Ectodermal cell (in vitro differentiated cells): ENCODE results near the gene DNAAF9.
"Not testable (repeated sequence)": the region's sequence is repeated elsewhere in the genome, so short reads cannot be mapped to it uniquely, and the experiment has no call there.

Experiments used
- H3K27ac ChIP-seq: 2 replicates; pipeline ENCODE4 v1.7.0; 2013; ENCODE audit warnings: mild to moderate bottlenecking, low read depth, low read length; ENCODE audit not compliant: insufficient read depth, poor library complexity, severe bottlenecking
- H3K27me3 ChIP-seq: 2 replicates; pipeline ENCODE4 v1.7.0; 2013; ENCODE audit warnings: mild to moderate bottlenecking, low read length; ENCODE audit not compliant: insufficient read depth, control insufficient read depth, poor library complexity, severe bottlenecking
- H3K36me3 ChIP-seq: one replicate; pipeline ENCODE4 v1.7.0; 2013; ENCODE audit warnings: low read length; ENCODE audit not compliant: control insufficient read depth, insufficient read depth
- H3K4me1 ChIP-seq: one replicate; pipeline ENCODE4 v1.7.0; 2013; ENCODE audit warnings: low read length; ENCODE audit not compliant: control insufficient read depth, insufficient read depth
- H3K4me3 ChIP-seq: 2 replicates; pipeline ENCODE4 v1.7.0; 2013; ENCODE audit warnings: low read depth, low read length, control low read depth; ENCODE audit not compliant: insufficient read depth
- H3K9me3 ChIP-seq: 2 replicates; pipeline ENCODE4 v1.7.0; 2013; ENCODE audit warnings: mild to moderate bottlenecking, low read length, moderate library complexity; ENCODE audit not compliant: control insufficient read depth
- WGBS, 2 experiments: methylation state at CpG; one replicate each; pipeline ENCODE4 v1.1.7; 2013; ENCODE audit warnings: missing lambda C conversion rate in 2 of 2; 5-methylcytosine and 5-hydroxymethylcytosine counted together

The DNAAF9 gene

DNA sequence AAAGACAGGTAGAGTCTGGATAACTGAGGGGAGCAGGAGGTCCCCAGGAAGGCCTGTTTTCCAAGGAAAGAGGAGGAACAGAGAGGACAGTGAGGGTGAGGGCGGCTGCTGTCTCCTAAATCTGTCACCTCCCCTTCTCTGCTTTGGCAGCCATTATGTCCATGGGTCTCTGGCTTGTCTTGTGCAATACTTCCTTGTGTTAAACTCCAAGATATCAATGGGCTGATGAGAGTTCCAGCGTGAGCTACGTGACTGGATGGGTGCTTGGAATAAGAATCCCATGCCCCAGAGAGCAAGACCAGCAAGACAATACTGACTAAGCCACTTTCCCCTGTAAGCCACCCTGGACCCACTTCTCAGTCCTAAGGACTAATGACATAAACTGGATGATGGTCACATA lies 26.3 kb upstream of the DNAAF9 start:
- no peaks in the 10 kb centered on the region for H3K4me1 ChIP-seq
- no peaks in the 10 kb centered on the region for H3K27me3 ChIP-seq
- H3K4me3 ChIP-seq: no peak overlapping the region
- H3K27ac ChIP-seq: no peak overlapping the region
- whole genome bisulfite sequencing, 2 experiments: 84 to 87% methylated on average over 3 of the region's 3 CpGs
- H3K36me3 ChIP-seq: no peaks in the 10 kb centered on the region
- no peaks in the 10 kb centered on the region for H3K9me3 ChIP-seq

GRCh38 chr20:3432844-3433243 lies 25.4 kb upstream of the DNAAF9 start:
- 83 to 85% methylated on average over 3 of the region's 3 CpGs for WGBS, 2 experiments
- H3K9me3 ChIP-seq: no peaks in the 10 kb centered on the region
- H3K4me3 ChIP-seq: no peak overlapping the region
- no peaks in the 10 kb centered on the region for H3K36me3 ChIP-seq
- no peaks in the 10 kb centered on the region for H3K4me1 ChIP-seq
- no peak overlapping the region for H3K27ac ChIP-seq
- no peaks in the 10 kb centered on the region for H3K27me3 ChIP-seq

DNA sequence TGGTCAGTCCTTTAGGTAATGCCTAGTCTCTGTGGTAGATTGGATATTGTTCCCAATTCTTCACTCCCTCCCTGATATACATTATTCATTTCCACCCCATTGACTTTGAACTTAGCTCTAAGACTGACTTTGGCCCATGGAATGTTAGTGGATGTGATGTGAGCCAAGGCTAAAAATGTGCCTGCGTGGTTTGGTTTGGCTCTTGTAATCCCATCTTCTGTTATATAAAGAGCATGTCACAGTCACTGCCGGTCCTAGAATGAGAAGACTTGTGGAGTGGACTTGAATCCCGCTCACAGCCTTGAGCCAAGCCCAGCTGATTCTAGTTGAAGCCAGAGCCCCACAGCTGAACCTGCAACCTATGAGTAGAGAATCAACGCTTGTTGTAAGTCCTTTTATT lies 23.6 kb upstream of the DNAAF9 start:
- Histone ChIP-seq H3K27me3 (no peaks in the 10 kb centered on the region), H3K27ac (no peak overlapping the region), H3K4me3 (no peak overlapping the region), H3K4me1 (no peaks in the 10 kb centered on the region), H3K9me3 (no peaks in the 10 kb centered on the region), H3K36me3 (no peaks in the 10 kb centered on the region)
- WGBS, 2 experiments: 95 to 97% methylated on average over 4 of the region's 4 CpGs

DNA sequence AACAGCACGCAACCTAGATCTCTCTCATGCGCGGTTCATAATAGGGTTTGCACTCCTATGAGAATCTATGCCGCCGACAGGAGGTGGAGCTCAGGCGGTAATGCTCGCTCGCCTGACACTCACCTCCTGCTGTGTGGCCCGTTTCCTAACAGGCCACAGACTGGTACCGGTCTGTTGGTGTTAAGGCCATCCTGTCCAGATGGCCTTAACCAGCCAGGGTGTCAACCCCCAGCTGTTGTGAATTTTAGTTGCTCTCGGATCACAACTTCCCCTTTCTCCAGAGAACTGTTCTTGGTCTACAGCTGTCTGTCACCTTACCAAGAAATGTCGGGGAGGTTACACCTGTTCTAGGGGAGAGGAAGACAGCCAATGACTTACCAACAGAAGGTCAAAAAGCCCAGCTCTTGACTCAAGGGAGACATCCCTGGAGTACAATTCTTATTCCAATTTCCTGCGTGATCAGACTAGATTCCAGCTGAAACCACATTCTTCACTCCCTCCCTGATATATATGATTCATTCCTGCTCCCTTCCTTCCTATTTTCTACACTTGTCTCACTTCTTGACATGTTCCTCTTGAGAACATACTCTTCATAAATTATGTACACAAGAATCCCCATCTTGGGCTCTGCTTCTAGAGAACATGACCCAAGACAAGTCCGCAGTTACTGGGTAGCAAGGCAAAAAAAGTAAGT lies 23.1 kb upstream of the DNAAF9 start:
- Histone ChIP-seq H3K27ac (no peak overlapping the region), H3K9me3 (no peaks in the 10 kb centered on the region), H3K4me1 (no peaks in the 10 kb centered on the region), H3K4me3 (no peak overlapping the region), H3K27me3 (no peaks in the 10 kb centered on the region), H3K36me3 (no peaks in the 10 kb centered on the region)
- WGBS, 2 experiments: 93% methylated on average over 14 of the region's 14 CpGs

GRCh38 chr20:3426766-3427165 lies 19.3 kb upstream of the DNAAF9 start:
- not testable (repeated sequence) for H3K4me3 ChIP-seq, H3K27ac ChIP-seq, H3K27me3 ChIP-seq, H3K36me3 ChIP-seq, H3K4me1 ChIP-seq, H3K9me3 ChIP-seq
- 89 to 94% methylated on average over 4 of the region's 4 CpGs for WGBS, 2 experiments

DNA sequence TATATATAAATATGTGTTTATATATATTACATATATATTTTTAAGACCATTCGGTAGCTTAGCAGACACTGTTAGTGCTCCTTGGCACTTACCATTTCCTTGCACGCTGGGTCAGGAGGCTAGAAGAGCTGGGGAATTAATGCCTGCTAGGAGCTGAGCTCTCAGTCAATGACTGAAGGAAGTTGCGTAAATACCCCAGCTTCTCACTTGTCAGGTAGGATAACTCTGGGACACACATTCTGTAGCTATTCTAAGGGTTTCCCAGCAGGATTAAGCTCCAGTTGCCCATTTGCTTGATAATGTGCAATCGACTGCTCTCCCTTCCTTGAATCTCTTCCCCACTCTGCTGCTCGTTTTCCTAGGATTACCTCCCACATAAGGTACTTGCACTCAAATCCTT lies 15.7 kb upstream of the DNAAF9 start:
- H3K27ac ChIP-seq: no peak overlapping the region
- 65 to 68% methylated on average over 5 of the region's 5 CpGs for WGBS, 2 experiments
- no peaks in the 10 kb centered on the region for H3K9me3 ChIP-seq
- H3K4me3 ChIP-seq: no peak overlapping the region
- H3K4me1 ChIP-seq: no peaks in the 10 kb centered on the region
- no peaks in the 10 kb centered on the region for H3K27me3 ChIP-seq
- H3K36me3 ChIP-seq: no peaks in the 10 kb centered on the region

GRCh38 chr20:3421985-3422384 lies 14.5 kb upstream of the DNAAF9 start:
- Histone ChIP-seq H3K36me3 (no peaks in the 10 kb centered on the region), H3K27me3 (no peaks in the 10 kb centered on the region), H3K27ac (no peak overlapping the region), H3K4me3 (no peak overlapping the region), H3K9me3 (no peaks in the 10 kb centered on the region), H3K4me1 (no peaks in the 10 kb centered on the region)
- WGBS, 2 experiments: 72 to 77% methylated on average over 5 to 6 of the region's 6 CpGs

- Histone ChIP-seq H3K36me3 (no peaks in the 10 kb centered on the region), H3K27me3 (no peaks in the 10 kb centered on the region), H3K4me3 (no peak overlapping the region), H3K27ac (no peak overlapping the region), H3K4me1 (no peaks in the 10 kb centered on the region), H3K9me3 (no peaks in the 10 kb centered on the region)
- 93 to 95% methylated on average over 3 of the region's 3 CpGs for WGBS, 2 experiments
Observed at GRCh38 chr20:3420211-3420707, 12.8 kb upstream of the DNAAF9 start.

DNA sequence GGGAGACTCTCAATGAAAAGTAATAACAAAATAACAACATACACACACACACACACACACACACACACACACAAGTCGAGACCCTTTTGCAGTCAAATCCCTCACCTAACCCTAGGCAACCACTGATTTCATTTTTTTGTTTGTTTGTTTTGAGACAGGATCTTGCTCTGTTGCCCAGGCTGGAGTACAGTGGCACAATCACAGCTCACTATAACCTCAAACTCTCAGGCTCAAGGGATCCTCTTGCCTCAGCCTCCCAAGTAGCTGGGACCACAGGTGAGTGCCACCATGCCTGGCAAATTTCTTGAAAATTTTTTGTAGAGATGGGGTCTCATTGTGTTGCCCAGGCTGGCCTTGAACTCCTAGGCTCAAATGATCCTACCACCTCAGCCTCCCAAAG lies 10.7 kb upstream of the DNAAF9 start:
- WGBS, 2 experiments: 63 to 100% methylated on average over 1 of the region's 1 CpG

DNA sequence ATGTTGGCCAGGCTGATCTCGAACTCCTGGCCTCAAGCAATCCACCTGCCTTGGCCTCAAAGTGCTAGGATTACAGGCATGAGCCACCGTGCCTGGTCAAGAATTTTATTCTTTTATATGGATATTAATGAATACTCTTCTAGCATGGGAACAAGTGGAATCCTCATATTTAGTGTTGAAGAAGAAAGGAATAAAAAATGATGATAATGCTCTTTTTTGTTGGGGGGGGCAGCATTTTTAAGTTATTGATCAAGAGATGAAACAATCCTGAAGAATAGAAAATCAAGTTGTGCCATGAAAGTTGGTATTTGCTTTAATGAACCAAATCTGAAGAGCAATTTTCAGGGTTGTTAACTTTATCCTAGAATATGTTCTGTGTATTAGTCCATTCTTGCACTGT lies 6.7 kb upstream of the DNAAF9 start:
- no peaks in the 10 kb centered on the region for H3K4me1 ChIP-seq
- 92 to 98% methylated on average over 2 of the region's 2 CpGs for WGBS, 2 experiments

More for the DNA sequence above, 10.7 kb upstream of the DNAAF9 start:
- not testable (repeated sequence) for H3K36me3 ChIP-seq, H3K9me3 ChIP-seq, H3K27ac ChIP-seq, H3K4me1 ChIP-seq, H3K27me3 ChIP-seq, H3K4me3 ChIP-seq

More for the DNA sequence above, 6.7 kb upstream of the DNAAF9 start:
- Histone ChIP-seq H3K9me3 (no peaks in the 10 kb centered on the region), H3K4me3 (no peak overlapping the region), H3K27ac (no peak overlapping the region), H3K27me3 (no peaks in the 10 kb centered on the region), H3K36me3 (no peaks in the 10 kb centered on the region)
